Natural killer cell (primary cell): ENCODE results near the gene ZBTB25. TPM values are rescaled to one million over a fixed set of nuclear protein-coding genes. Genes with fewer than 3 reads are reported as not detected.

Source experiments
- ATAC-seq, 3 donors: fragments of 150-1000 bp in 2 of 3; fragments of 200-7000 bp in 1 of 3; cut with Tn5 transposase; 1 replicate in 1 of 3; 2 replicates in 2 of 3; pipeline ENCODE4 v1.10.0; 2021; ENCODE audit warnings: mild to moderate bottlenecking in 2 of 3, moderate library complexity in 2 of 3
- DNase-seq, 2 donors: peaks; one replicate each; pipeline versions ENCODE4 v3.0.0 to v3.0.0-alpha.2; 2013 to 2021; ENCODE audit warnings: mixed read lengths in 1 of 2
- H3K27ac ChIP-seq: one replicate; pipeline ENCODE4 v1.5.1; 2013; ENCODE audit warnings: mild to moderate bottlenecking, low read length
- H3K27me3 ChIP-seq: one replicate; pipeline ENCODE4 v1.6.1; 2013; ENCODE audit warnings: low read length; ENCODE audit not compliant: control insufficient read depth, insufficient read depth
- H3K36me3 ChIP-seq: one replicate; pipeline ENCODE4 v1.6.1; 2013; ENCODE audit warnings: low read length; ENCODE audit not compliant: control insufficient read depth, insufficient read depth
- H3K4me1 ChIP-seq: one replicate; pipeline ENCODE4 v1.6.1; 2013; ENCODE audit warnings: low read length; ENCODE audit not compliant: control insufficient read depth, insufficient read depth
- H3K4me3 ChIP-seq: one replicate; pipeline ENCODE4 v1.5.1; 2013; ENCODE audit warnings: low read length
- H3K9me3 ChIP-seq: one replicate; pipeline ENCODE4 v1.6.1; 2013; ENCODE audit warnings: low read length; ENCODE audit not compliant: control insufficient read depth, insufficient read depth
- H3K27ac Mint-ChIP-seq, 2 donors: one replicate each; pipeline ENCODE4 v1.8.0; 2022; ENCODE audit warnings: mild to moderate bottlenecking in 2 of 2, mixed read lengths in 2 of 2, moderate library complexity in 1 of 2
- H3K27me3 Mint-ChIP-seq, 2 donors: one replicate each; pipeline ENCODE4 v1.8.0; 2022; ENCODE audit warnings: low read depth in 2 of 2, mixed read lengths in 2 of 2
- H3K36me3 Mint-ChIP-seq: one replicate; pipeline ENCODE4 v1.8.0; 2022; ENCODE audit warnings: mixed read lengths
- H3K4me1 Mint-ChIP-seq, 2 donors: one replicate each; pipeline ENCODE4 v1.8.0; 2022; ENCODE audit warnings: mixed read lengths in 2 of 2
- H3K4me3 Mint-ChIP-seq: one replicate; pipeline ENCODE4 v1.8.0; 2022; ENCODE audit warnings: mild to moderate bottlenecking, moderate library complexity, mixed read lengths
- H3K9me3 Mint-ChIP-seq, 2 donors: one replicate each; pipeline ENCODE4 v1.8.0; 2022; ENCODE audit warnings: mixed read lengths in 2 of 2
- CTCF ChIP-seq: fragments of 200-600 bp; IDR thresholded peaks from one replicate; pipeline ENCODE4 v1.8.0; 2022; ENCODE audit warnings: antibody characterized with exemption
- WGBS: methylation state at CpG from one replicate; pipeline ENCODE4 v1.1.7; 2013; ENCODE audit warnings: missing lambda C conversion rate; ENCODE audit not compliant: insufficient coverage; 5-methylcytosine and 5-hydroxymethylcytosine counted together
- intact Hi-C: fragments of 100-400 bp; cut with micrococcal nuclease; formaldehyde crosslinking; loops from one replicate; pipeline ENCODE4 v1.14.2; 2022
- total RNA-seq, 4 donors: library from RNA; stranded (reverse); fragments of 120-200 nt in 1 of 4; gene quantifications; one replicate each; pipeline versions ENCODE4 v1.2.3 to v1.2.4, GENCODE V29; 2013 to 2022

The ZBTB25 gene
- total RNA-seq, 3 donors from 2014 or later (not counting 1 experiment from before 2014, with no cell fraction given) = 29.7 to 36.7 (median 31.1) TPM

- Histone ChIP-seq H3K27me3 (no peaks in the 10 kb centered on the region), H3K27ac (no peak overlapping the region), H3K4me3 (no peak overlapping the region), H3K4me1 (no peaks in the 10 kb centered on the region), H3K36me3 (peaks cover 28% of the 10 kb centered on the region), H3K9me3 (no peaks in the 10 kb centered on the region)
- no peak for TF ChIP-seq CTCF
- intact Hi-C loops = no loop called here
- Mint-ChIP-seq H3K4me3 (no peak overlapping the region), H3K9me3 (no peaks in the 10 kb centered on the region), H3K27me3 (no peaks in the 10 kb centered on the region), H3K36me3 (peaks cover 6% of the 10 kb centered on the region), H3K27ac (no peak overlapping the region), H3K4me1 (no peaks in the 10 kb centered on the region)
- WGBS = 88% methylated on average over 4 of the region's 5 CpGs
- ATAC-seq (no peak), DNase-seq (no peak)
These were observed 86.4 kb downstream of the ZBTB25 start for GRCh38 chr14:64417055-64417770.

DNA sequence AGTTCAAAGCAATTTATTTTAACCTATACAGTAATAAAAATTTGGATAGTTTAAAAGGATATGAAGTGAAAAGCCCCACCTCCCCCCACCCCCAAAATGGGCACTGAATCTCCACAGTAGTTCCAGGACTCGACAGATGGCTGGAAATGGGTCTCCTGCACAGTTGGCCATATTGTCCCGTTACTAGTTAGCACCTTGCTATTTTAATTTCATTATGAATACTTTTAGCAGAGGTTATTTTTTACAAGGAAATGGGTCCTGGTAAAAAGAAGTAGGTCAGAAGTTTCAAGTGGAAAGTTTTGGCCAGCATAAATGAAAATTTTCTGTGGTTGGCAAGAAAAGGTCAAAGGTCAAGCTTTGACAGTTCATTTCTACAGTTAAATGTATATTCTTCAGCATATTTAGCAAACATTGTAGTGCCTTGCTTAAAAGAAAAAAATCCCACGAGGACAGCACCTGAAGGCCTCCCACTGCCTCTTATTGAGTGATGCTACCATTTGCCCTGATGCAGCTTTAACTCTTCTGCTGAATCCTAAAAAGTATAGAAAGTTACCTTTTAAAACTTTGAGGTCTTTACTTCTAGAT, 87.2 kb downstream of the ZBTB25 start:
- DNase-seq = no peak
- no peak for ATAC-seq
- no peak for TF ChIP-seq CTCF
- H3K27me3 ChIP-seq = no peaks in the 10 kb centered on the region
- Mint-ChIP-seq H3K27ac (no peak overlapping the region), H3K27me3 (no peaks in the 10 kb centered on the region), H3K4me3 (no peak overlapping the region), H3K36me3 (peaks cover 6% of the 10 kb centered on the region), H3K4me1 (no peaks in the 10 kb centered on the region), H3K9me3 (no peaks in the 10 kb centered on the region)
- no peaks in the 10 kb centered on the region for H3K9me3 ChIP-seq
- peaks cover 28% of the 10 kb centered on the region for H3K36me3 ChIP-seq
- no peaks in the 10 kb centered on the region for H3K4me1 ChIP-seq
- intact Hi-C loops = no loop called here
- H3K27ac ChIP-seq = no peak overlapping the region
- no peak overlapping the region for H3K4me3 ChIP-seq
- 57% methylated on average over 3 of the region's 3 CpGs for WGBS

GRCh38 chr14:64412237-64412636, 91.4 kb downstream of the ZBTB25 start:
- Mint-ChIP-seq H3K9me3 (no peaks in the 10 kb centered on the region), H3K36me3 (no peaks in the 10 kb centered on the region), H3K4me1 (no peaks in the 10 kb centered on the region), H3K27ac (no peak overlapping the region), H3K4me3 (no peak overlapping the region), H3K27me3 (no peaks in the 10 kb centered on the region)
- DNase-seq (no peak), ATAC-seq (no peak)
- no peak overlapping the region for H3K4me3 ChIP-seq
- TF ChIP-seq CTCF = no peak
- H3K27me3 ChIP-seq = no peaks in the 10 kb centered on the region
- intact Hi-C loops = no loop called here
- WGBS = 25% methylated on average over 1 of the region's 1 CpG
- no peak overlapping the region for H3K27ac ChIP-seq
- peaks cover 14% of the 10 kb centered on the region for H3K36me3 ChIP-seq
- no peaks in the 10 kb centered on the region for H3K9me3 ChIP-seq
- H3K4me1 ChIP-seq = no peaks in the 10 kb centered on the region
